ENCODE results near the gene RSRC2. TPM values are rescaled to one million over a fixed set of nuclear protein-coding genes. Genes with fewer than 3 reads are reported as not detected.
"Not testable (repeated sequence)": the region's sequence is repeated elsewhere in the genome, so short reads cannot be mapped to it uniquely, and the experiment has no call there.

RSRC2 gene
- total and polyA plus RNA-seq, 10 of the 15 experiments (the other 5 are each of a cell fraction or from before 2014, with no cell fraction given) = 49.8 to 112 (median 60.6) TPM

DNA sequence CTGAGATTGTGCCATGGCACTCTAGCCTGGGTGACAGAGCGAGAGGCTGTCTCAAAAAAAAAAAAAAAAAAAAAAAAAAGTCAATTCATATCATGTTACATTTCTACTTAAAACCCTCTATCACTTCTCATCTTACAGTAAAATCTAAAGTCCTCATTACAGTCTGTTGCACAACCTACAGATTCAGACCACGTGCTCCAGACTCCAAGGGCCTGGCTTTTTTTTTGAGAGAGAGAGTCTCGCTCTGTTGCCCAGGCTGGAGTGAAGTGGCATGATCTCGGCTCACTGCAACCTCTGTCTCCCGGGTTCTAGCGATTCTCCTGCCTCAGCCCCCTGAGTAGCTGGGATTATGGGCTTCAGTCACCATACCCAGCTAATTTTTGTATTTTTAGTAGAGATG, 40.4 kb downstream of the RSRC2 start:
- H4K20me1 ChIP-seq (ENCODE audit: control insufficient read depth, insufficient read depth); BruUV-seq (replicated peaks); H3K4me3 ChIP-seq; H3K27ac ChIP-seq (ENCODE audit: control insufficient read depth, insufficient read depth); intact Hi-C loops (cut with micrococcal nuclease; ENCODE audit: unreplicated experiment); H3K4me1 ChIP-seq (ENCODE audit: control insufficient read depth, insufficient read depth, low read length); H2AFZ ChIP-seq (ENCODE audit: control insufficient read depth, low read depth, low read length); H3K9me3 ChIP-seq (replicated peaks; ENCODE audit: control insufficient read depth, insufficient read depth, low read length); DNase-seq (ENCODE audit: low read depth, low spot score); in situ Hi-C loops (cut with MboI); H3K4me2 ChIP-seq (ENCODE audit: control insufficient read depth, insufficient read depth); ATAC-seq; POLR2A ChIA-PET; H3K27me3 ChIP-seq (replicated peaks in 1 of 2; ENCODE audit: control insufficient read depth in 2 of 2, insufficient read depth in 2 of 2, low read length in 1 of 2); H3K9ac ChIP-seq (ENCODE audit: control insufficient read depth, insufficient read depth, low read length); FAIRE-seq; H3K79me2 ChIP-seq (ENCODE audit: control insufficient read depth, insufficient read depth, low read length): not testable (repeated sequence)
- CTCF ChIA-PET = interaction anchor here (0.6 to 3.5 kb wide), 3 partner anchors 10 to 14 kb away, joined by 3 to 13 read pairs (median 3); no protein-coding TSS in a partner anchor
- peaks cover 3 to 28% of the 10 kb centered on the region in 2 experiments for H3K36me3 ChIP-seq (ENCODE audit: control insufficient read depth in 2 of 2, insufficient read depth in 2 of 2, low read length in 1 of 2)
- RAD21 ChIA-PET (ENCODE audit: unreplicated experiment) = interaction anchor here (0.6 kb wide), 1 partner anchor 13 kb away, joined by 3 read pairs; no protein-coding TSS in a partner anchor
- 94% methylated on average over 5 of the region's 6 CpGs for WGBS (ENCODE audit: insufficient coverage, insufficient replicate concordance, low lambda C conversion rate, missing lambda C conversion rate)
- SMC1A ChIA-PET (ENCODE audit: uncharacterized antibody, unreplicated experiment) = interaction anchor here (1.1 to 1.7 kb wide), 2 partner anchors 11 to 12 kb away, joined by 3 to 5 read pairs; no protein-coding TSS in a partner anchor

GRCh38 chr12:122484385-122484784, 42.4 kb downstream of the RSRC2 start:
- DNase-seq (ENCODE audit: low read depth, low spot score); H3K4me2 ChIP-seq (ENCODE audit: control insufficient read depth, insufficient read depth); H2AFZ ChIP-seq (ENCODE audit: control insufficient read depth, low read depth, low read length); in situ Hi-C loops (cut with MboI); ATAC-seq; H3K4me1 ChIP-seq (ENCODE audit: control insufficient read depth, insufficient read depth, low read length); H3K27me3 ChIP-seq (replicated peaks in 1 of 2; ENCODE audit: control insufficient read depth in 2 of 2, insufficient read depth in 2 of 2, low read length in 1 of 2); FAIRE-seq; intact Hi-C loops (cut with micrococcal nuclease; ENCODE audit: unreplicated experiment); H3K4me3 ChIP-seq; H4K20me1 ChIP-seq (ENCODE audit: control insufficient read depth, insufficient read depth); H3K27ac ChIP-seq (ENCODE audit: control insufficient read depth, insufficient read depth); H3K79me2 ChIP-seq (ENCODE audit: control insufficient read depth, insufficient read depth, low read length); H3K9me3 ChIP-seq (replicated peaks; ENCODE audit: control insufficient read depth, insufficient read depth, low read length); SMC1A ChIA-PET (ENCODE audit: uncharacterized antibody, unreplicated experiment); H3K9ac ChIP-seq (ENCODE audit: control insufficient read depth, insufficient read depth, low read length): not testable (repeated sequence)
- CTCF ChIA-PET = interaction anchor here (0.6 to 3.5 kb wide), 4 partner anchors 10 to 290 kb away, joined by 3 to 13 read pairs (median 3); no protein-coding TSS in a partner anchor
- WGBS (ENCODE audit: insufficient coverage, insufficient replicate concordance, low lambda C conversion rate, missing lambda C conversion rate) = 100% methylated on average over 1 of the region's 1 CpG
- TSS peak; percentile 15 for BruUV-seq (replicated peaks)
- peaks cover 3 to 28% of the 10 kb centered on the region in 2 experiments for H3K36me3 ChIP-seq (ENCODE audit: control insufficient read depth in 2 of 2, insufficient read depth in 2 of 2, low read length in 1 of 2)
- RAD21 ChIA-PET (ENCODE audit: unreplicated experiment) = interaction anchor here (1.0 kb wide), 1 partner anchor 66 kb away, joined by 3 read pairs; no protein-coding TSS in a partner anchor
- POLR2A ChIA-PET = interaction anchor here (0.7 kb wide), 1 partner anchor 8 kb away, joined by 3 read pairs; no protein-coding TSS in a partner anchor
